Measurements from ENCODE around the gene SAMD14.

- no peak for TF ChIP-seq CTCF (conservative IDR thresholded peaks at IDR 0.05)
- no peak for TF ChIP-seq ZFX (IDR thresholded peaks at IDR 0.05)
Observed at GRCh38 chr17:50063561-50064252, 66.3 kb downstream of the SAMD14 start.

Measured in C4-2B (cell line).